HFFc6 (cell line): ENCODE results near the gene ENAH. TPM values are rescaled to one million over a fixed set of nuclear protein-coding genes. Genes with fewer than 3 reads are reported as not detected.

ENCODE experiments used
- DNase-seq: peaks from one replicate; pipeline ENCODE4 v3.0.0-alpha.2; 2018
- H3K27ac Mint-ChIP-seq: 2 replicates; pipeline ENCODE4 v1.8.0; 2020; ENCODE audit warnings: mild to moderate bottlenecking, mixed read lengths
- H3K27me3 Mint-ChIP-seq: 2 replicates; pipeline ENCODE4 v1.8.0; 2021; ENCODE audit warnings: mild to moderate bottlenecking, moderate library complexity, mixed read lengths; ENCODE audit not compliant: insufficient read depth
- H3K36me3 Mint-ChIP-seq: 2 replicates; pipeline ENCODE4 v1.8.0; 2021; ENCODE audit warnings: low read depth, mixed read lengths
- H3K4me1 Mint-ChIP-seq: 2 replicates; pipeline ENCODE4 v1.8.0; 2020; ENCODE audit warnings: low read depth, mixed read lengths
- H3K4me3 Mint-ChIP-seq: 2 replicates; pipeline ENCODE4 v1.8.0; 2020; ENCODE audit warnings: mild to moderate bottlenecking, moderate library complexity, mixed read lengths
- H3K9me3 Mint-ChIP-seq: 2 replicates; pipeline ENCODE4 v1.8.0; 2020; ENCODE audit warnings: mild to moderate bottlenecking, mixed read lengths
- CTCF ChIP-seq: fragments of 200-600 bp; sonication (generic); IDR thresholded peaks from 2 replicates; pipeline ENCODE4 v1.5.0; 2021; ENCODE audit warnings: antibody characterized with exemption, mild to moderate bottlenecking
- total RNA-seq, 6 experiments: library from RNA; stranded (reverse); fragmentation: NEBNext Ultra II Directional; extraction: Animal tissue kit (Norgen Biotek cat#: 25700); gene quantifications; 2 replicates in 1 of 6; 3 replicates in 5 of 6; pipeline ENCODE4 v1.2.3, GENCODE V29; 2021

ENAH gene
- total RNA-seq, 6 experiments from 2014 or later: 133 to 171 (median 139) TPM

- DNase-seq: no peak
- no peaks in the 10 kb centered on the region for H3K9me3 Mint-ChIP-seq
- peaks cover 7% of the 10 kb centered on the region; the same call in 1 of the 2 replicates for H3K4me1 Mint-ChIP-seq
- H3K27ac Mint-ChIP-seq: no peak overlapping the region
- no peaks in the 10 kb centered on the region for H3K27me3 Mint-ChIP-seq
- no peak for TF ChIP-seq CTCF
- no peak overlapping the region for H3K4me3 Mint-ChIP-seq
- no peaks in the 10 kb centered on the region for H3K36me3 Mint-ChIP-seq
Measured at GRCh38 chr1:225533238-225533637, 119.7 kb downstream of the ENAH start.

- H3K4me1 Mint-ChIP-seq: peaks cover 7% of the 10 kb centered on the region; the same call in 1 of the 2 replicates
Measured at GRCh38 chr1:225532240-225532944, 120.5 kb downstream of the ENAH start.

GRCh38 chr1:225529726-225530125, 123.2 kb downstream of the ENAH start:
- peaks cover 7% of the 10 kb centered on the region; the same call in 1 of the 2 replicates for H3K4me1 Mint-ChIP-seq
- H3K36me3 Mint-ChIP-seq: peaks cover 10% of the 10 kb centered on the region
- no peak overlapping the region for H3K27ac Mint-ChIP-seq
- no peak for DNase-seq
- no peak for TF ChIP-seq CTCF
- no peak overlapping the region for H3K4me3 Mint-ChIP-seq
- H3K9me3 Mint-ChIP-seq: no peaks in the 10 kb centered on the region
- no peaks in the 10 kb centered on the region for H3K27me3 Mint-ChIP-seq

More at GRCh38 chr1:225532240-225532944, 120.5 kb downstream of the ENAH start:
- no peaks in the 10 kb centered on the region for H3K27me3 Mint-ChIP-seq
- no peak overlapping the region for H3K27ac Mint-ChIP-seq
- no peak overlapping the region for H3K4me3 Mint-ChIP-seq
- no peak for DNase-seq
- no peaks in the 10 kb centered on the region for H3K36me3 Mint-ChIP-seq
- TF ChIP-seq CTCF: no peak
- H3K9me3 Mint-ChIP-seq: no peaks in the 10 kb centered on the region

- Mint-ChIP-seq H3K4me1 (no peaks in the 10 kb centered on the region), H3K9me3 (no peaks in the 10 kb centered on the region), H3K36me3 (peaks cover 10% of the 10 kb centered on the region), H3K27ac (no peak overlapping the region), H3K27me3 (no peaks in the 10 kb centered on the region; the same call in 1 of the 2 replicates), H3K4me3 (no peak overlapping the region)
- DNase-seq: no peak
- TF ChIP-seq CTCF: no peak
Measured at GRCh38 chr1:225527575-225527974, 125.3 kb downstream of the ENAH start.

GRCh38 chr1:225526878-225527277, 126.0 kb downstream of the ENAH start:
- Mint-ChIP-seq H3K9me3 (no peaks in the 10 kb centered on the region), H3K4me1 (0 out of 2 replicates have a peak, but pooled peaks cover 5% of the 10 kb centered on the region), H3K27ac (no peak overlapping the region), H3K4me3 (no peak overlapping the region), H3K27me3 (peaks cover 3% of the 10 kb centered on the region; the same call in 1 of the 2 replicates), H3K36me3 (peaks cover 10% of the 10 kb centered on the region)
- DNase-seq: no peak
- TF ChIP-seq CTCF: no peak
